Astrocyte (in vitro differentiated cells and primary cell): Measurements from ENCODE around the gene ADCY5. TPM values are rescaled to one million over a fixed set of nuclear protein-coding genes. Genes with fewer than 3 reads are reported as not detected.

ENCODE experiments used
- DNase-seq: peaks from one replicate; pipeline ENCODE4 v3.0.0-alpha.2; 2010; ENCODE audit warnings: low read depth
- FAIRE-seq: peaks from 2 replicates; lab custom pipeline; 2011; peaks lifted over from hg19 to GRCh38; lab: Jason Lieb, UNC
- H2AFZ ChIP-seq: 2 replicates; pipeline ENCODE4 v1.6.0; 2012; ENCODE audit warnings: low read depth, low read length, inconsistent platforms
- H3K27ac ChIP-seq: 2 replicates; pipeline ENCODE4 v1.5.1; 2011; ENCODE audit warnings: low read depth, low read length, inconsistent platforms
- H3K27me3 ChIP-seq: 2 replicates; pipeline ENCODE4 v1.6.0; 2011; ENCODE audit warnings: low read length, inconsistent platforms; ENCODE audit not compliant: insufficient read depth
- H3K36me3 ChIP-seq: 2 replicates; pipeline ENCODE4 v1.5.1; 2011; ENCODE audit warnings: low read length, inconsistent platforms; ENCODE audit not compliant: insufficient read depth
- H3K4me1 ChIP-seq: 2 replicates; pipeline ENCODE4 v1.5.1; 2011; ENCODE audit warnings: low read length, inconsistent platforms; ENCODE audit not compliant: insufficient read depth
- H3K4me2 ChIP-seq: 2 replicates; pipeline ENCODE4 v1.6.0; 2012; ENCODE audit warnings: low read length, inconsistent platforms
- H3K4me3 ChIP-seq: 2 replicates; pipeline ENCODE4 v1.5.1; 2011; ENCODE audit warnings: low read depth, mild to moderate bottlenecking, low read length, inconsistent platforms; ENCODE audit not compliant: insufficient read depth
- H3K79me2 ChIP-seq: 2 replicates; pipeline ENCODE4 v1.6.0; 2012; ENCODE audit warnings: mild to moderate bottlenecking, low read length, inconsistent platforms; ENCODE audit not compliant: insufficient read depth
- H3K9ac ChIP-seq: 2 replicates; pipeline ENCODE4 v1.6.0; 2012; ENCODE audit warnings: mild to moderate bottlenecking, low read length, inconsistent platforms
- H3K9me3 ChIP-seq: 2 replicates; pipeline ENCODE4 v1.5.1; 2012; ENCODE audit warnings: low read depth, mild to moderate bottlenecking, low read length, inconsistent platforms; ENCODE audit not compliant: insufficient read depth
- H4K20me1 ChIP-seq: 2 replicates; pipeline ENCODE4 v1.6.0; 2012; ENCODE audit warnings: low read length, inconsistent platforms; ENCODE audit not compliant: insufficient read depth
- H3K27ac Mint-ChIP-seq: one replicate; pipeline ENCODE4 v1.8.0; 2021; ENCODE audit warnings: mild to moderate bottlenecking, mixed read lengths; ENCODE audit not compliant: unreplicated experiment
- H3K27me3 Mint-ChIP-seq: one replicate; pipeline ENCODE4 v1.8.0; 2021; ENCODE audit warnings: low read depth, mixed read lengths; ENCODE audit not compliant: unreplicated experiment
- H3K36me3 Mint-ChIP-seq: one replicate; pipeline ENCODE4 v1.8.0; 2021; ENCODE audit warnings: low read depth, mixed read lengths; ENCODE audit not compliant: unreplicated experiment
- H3K4me1 Mint-ChIP-seq: one replicate; pipeline ENCODE4 v1.8.0; 2021; ENCODE audit warnings: low read depth, mixed read lengths; ENCODE audit not compliant: unreplicated experiment
- H3K4me3 Mint-ChIP-seq: one replicate; pipeline ENCODE4 v1.8.0; 2021; ENCODE audit warnings: mild to moderate bottlenecking, moderate library complexity, mixed read lengths; ENCODE audit not compliant: unreplicated experiment
- H3K9me3 Mint-ChIP-seq: one replicate; pipeline ENCODE4 v1.8.0; 2021; ENCODE audit warnings: mild to moderate bottlenecking, mixed read lengths; ENCODE audit not compliant: unreplicated experiment
- EZH2 ChIP-seq: IDR thresholded peaks from 2 replicates; pipeline ENCODE4 v1.6.1; 2012; ENCODE audit warnings: mild to moderate bottlenecking, low read length, inconsistent platforms; ENCODE audit not compliant: insufficient read depth
- total RNA-seq: library from RNA; stranded (reverse); gene quantifications from 2 replicates; pipeline ENCODE4 v1.2.1, GENCODE V29; 2021
- TF ChIP-seq, protein P1 (sequence below): IDR thresholded peaks from 2 replicates; pipeline ENCODE4 v1.5.1; 2011; ENCODE audit warnings: low read depth, mild to moderate bottlenecking, inconsistent platforms, low read length, moderate library complexity; ENCODE audit not compliant: insufficient read depth

ADCY5 gene
- total RNA-seq, 1 donor from 2014 or later, result 1.2 TPM

DNA sequence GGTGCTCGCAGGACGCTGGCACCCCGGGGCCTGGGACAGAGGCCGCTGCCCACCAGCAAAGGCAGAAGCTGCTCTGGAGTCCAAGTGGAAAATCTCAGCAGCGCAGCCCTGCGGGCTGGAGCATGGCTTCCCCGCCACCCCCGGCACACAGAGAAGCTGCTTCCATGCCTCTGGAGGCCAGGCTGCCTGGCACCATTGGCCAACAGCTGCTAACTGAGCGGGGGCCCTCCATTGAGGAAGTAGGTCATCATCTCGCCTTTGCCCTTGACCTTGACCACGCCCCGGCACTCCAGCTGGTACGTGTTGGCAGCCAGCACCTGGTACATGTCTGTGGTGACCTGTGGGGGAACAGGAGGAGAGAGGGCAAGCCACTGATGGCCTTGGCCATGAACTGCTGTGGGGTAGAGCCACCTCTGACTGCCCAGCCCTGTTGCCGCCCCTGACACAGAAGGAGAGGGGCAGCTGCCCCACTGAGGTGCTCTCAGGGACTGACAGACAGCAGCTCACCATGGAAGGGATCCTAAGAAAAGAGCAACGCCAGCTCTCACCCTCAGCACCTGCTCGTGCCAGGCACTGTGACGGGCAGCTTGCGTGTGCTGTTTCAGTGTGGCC lies 164.4 kb downstream of the ADCY5 start:
- Histone ChIP-seq H2AFZ (no peak overlapping the region), H3K9ac (no peak overlapping the region), H3K36me3 (no peaks in the 10 kb centered on the region), H3K4me1 (no peaks in the 10 kb centered on the region), H3K27ac (no peak overlapping the region), H3K4me3 (no peak overlapping the region), H3K27me3 (no peaks in the 10 kb centered on the region), H4K20me1 (peaks cover 10% of the 10 kb centered on the region), H3K9me3 (no peaks in the 10 kb centered on the region), H3K4me2 (no peak overlapping the region), H3K79me2 (no peaks in the 10 kb centered on the region)
- H3K27ac Mint-ChIP-seq, result no peak overlapping the region
- no peak for DNase-seq
- H3K27me3 Mint-ChIP-seq, result peaks cover 28% of the 10 kb centered on the region
- H3K36me3 Mint-ChIP-seq, result peaks cover 10% of the 10 kb centered on the region
- no peak for FAIRE-seq
- H3K4me3 Mint-ChIP-seq, result no peak overlapping the region
- no peaks in the 10 kb centered on the region for H3K9me3 Mint-ChIP-seq
- TF ChIP-seq, protein P1, sequence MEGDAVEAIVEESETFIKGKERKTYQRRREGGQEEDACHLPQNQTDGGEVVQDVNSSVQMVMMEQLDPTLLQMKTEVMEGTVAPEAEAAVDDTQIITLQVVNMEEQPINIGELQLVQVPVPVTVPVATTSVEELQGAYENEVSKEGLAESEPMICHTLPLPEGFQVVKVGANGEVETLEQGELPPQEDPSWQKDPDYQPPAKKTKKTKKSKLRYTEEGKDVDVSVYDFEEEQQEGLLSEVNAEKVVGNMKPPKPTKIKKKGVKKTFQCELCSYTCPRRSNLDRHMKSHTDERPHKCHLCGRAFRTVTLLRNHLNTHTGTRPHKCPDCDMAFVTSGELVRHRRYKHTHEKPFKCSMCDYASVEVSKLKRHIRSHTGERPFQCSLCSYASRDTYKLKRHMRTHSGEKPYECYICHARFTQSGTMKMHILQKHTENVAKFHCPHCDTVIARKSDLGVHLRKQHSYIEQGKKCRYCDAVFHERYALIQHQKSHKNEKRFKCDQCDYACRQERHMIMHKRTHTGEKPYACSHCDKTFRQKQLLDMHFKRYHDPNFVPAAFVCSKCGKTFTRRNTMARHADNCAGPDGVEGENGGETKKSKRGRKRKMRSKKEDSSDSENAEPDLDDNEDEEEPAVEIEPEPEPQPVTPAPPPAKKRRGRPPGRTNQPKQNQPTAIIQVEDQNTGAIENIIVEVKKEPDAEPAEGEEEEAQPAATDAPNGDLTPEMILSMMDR, result no peak
- no peak for TF ChIP-seq EZH2
- H3K4me1 Mint-ChIP-seq, result no peaks in the 10 kb centered on the region

DNA sequence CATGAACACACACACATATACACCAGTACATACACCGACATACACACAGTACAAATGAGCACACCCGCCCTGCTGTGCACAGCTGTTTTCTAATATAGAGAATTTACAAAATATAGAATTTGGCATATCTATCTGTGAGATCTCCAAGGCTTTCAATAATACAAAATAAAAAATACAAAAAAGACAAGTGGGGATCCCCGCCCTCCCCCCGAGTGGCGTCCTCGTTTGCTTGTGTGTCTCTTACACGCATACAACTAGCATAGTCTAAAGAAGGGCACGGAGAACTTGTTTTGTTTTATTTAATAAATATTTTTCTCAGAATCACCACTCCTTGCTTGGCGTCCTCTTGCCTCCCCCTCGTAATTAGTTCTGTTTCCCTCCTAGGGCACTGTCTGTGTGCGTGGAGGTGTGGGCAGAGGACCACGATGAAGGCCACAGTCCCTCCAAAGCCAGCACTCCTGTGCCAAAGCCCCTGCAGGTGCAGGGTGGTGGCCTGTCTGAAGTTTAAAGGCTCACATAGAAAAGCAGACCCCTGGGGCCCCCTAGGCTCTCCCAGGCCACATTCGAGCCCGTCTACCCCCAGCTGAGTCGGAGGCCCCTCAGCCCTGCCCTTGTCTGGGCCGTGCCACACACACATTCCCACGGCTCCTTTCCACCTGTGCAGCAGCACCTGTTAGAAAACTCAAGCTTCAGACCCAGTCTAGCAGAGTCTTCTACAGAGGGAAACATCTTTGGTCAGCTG lies 165.1 kb downstream of the ADCY5 start:
- no peak overlapping the region for H3K27ac Mint-ChIP-seq
- Histone ChIP-seq H3K27ac (no peak overlapping the region), H4K20me1 (peaks cover 10% of the 10 kb centered on the region), H3K4me1 (no peaks in the 10 kb centered on the region), H3K79me2 (no peaks in the 10 kb centered on the region), H3K9me3 (no peaks in the 10 kb centered on the region), H3K4me3 (no peak overlapping the region), H3K36me3 (no peaks in the 10 kb centered on the region), H3K27me3 (no peaks in the 10 kb centered on the region), H3K4me2 (no peak overlapping the region), H3K9ac (no peak overlapping the region), H2AFZ (no peak overlapping the region)
- H3K9me3 Mint-ChIP-seq, result no peaks in the 10 kb centered on the region
- H3K27me3 Mint-ChIP-seq, result peaks cover 28% of the 10 kb centered on the region
- no peaks in the 10 kb centered on the region for H3K4me1 Mint-ChIP-seq
- no peak for DNase-seq
- no peak for TF ChIP-seq EZH2
- TF ChIP-seq, protein P1, result no peak
- FAIRE-seq, result no peak
- H3K36me3 Mint-ChIP-seq, result peaks cover 15% of the 10 kb centered on the region
- H3K4me3 Mint-ChIP-seq, result no peak overlapping the region

DNA sequence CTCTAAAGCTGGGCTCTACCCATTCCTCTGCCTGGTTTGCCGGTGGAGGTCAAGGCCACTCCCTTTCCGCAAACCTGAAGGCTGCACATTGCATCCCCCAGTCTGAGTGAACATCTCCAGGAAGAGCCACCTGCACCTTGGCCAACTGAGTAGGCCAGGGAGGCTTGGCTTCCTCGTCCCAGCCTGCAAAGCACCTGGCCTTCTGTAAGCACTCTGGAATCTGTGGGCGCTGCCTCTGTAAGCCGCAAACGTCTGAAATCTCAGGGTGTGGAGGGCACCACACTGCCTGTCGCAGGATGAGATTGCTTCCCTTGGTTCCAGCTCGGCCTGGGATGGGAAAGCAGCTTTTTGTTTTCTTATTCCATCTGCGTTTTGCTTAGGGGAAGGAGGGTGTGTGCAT lies 165.8 kb downstream of the ADCY5 start:
- Histone ChIP-seq H3K27me3 (no peaks in the 10 kb centered on the region), H3K27ac (no peak overlapping the region), H3K4me3 (no peak overlapping the region), H4K20me1 (peaks cover 10% of the 10 kb centered on the region), H3K36me3 (no peaks in the 10 kb centered on the region), H2AFZ (no peak overlapping the region), H3K9me3 (no peaks in the 10 kb centered on the region), H3K4me2 (no peak overlapping the region), H3K79me2 (no peaks in the 10 kb centered on the region), H3K9ac (no peak overlapping the region), H3K4me1 (no peaks in the 10 kb centered on the region)
- TF ChIP-seq, protein P1, result no peak
- no peak for TF ChIP-seq EZH2
- Mint-ChIP-seq H3K9me3 (no peaks in the 10 kb centered on the region), H3K27ac (no peak overlapping the region), H3K4me1 (no peaks in the 10 kb centered on the region), H3K27me3 (peaks cover 28% of the 10 kb centered on the region), H3K4me3 (no peak overlapping the region), H3K36me3 (peaks cover 15% of the 10 kb centered on the region)
- DNase-seq, result no peak
- FAIRE-seq, result no peak
